HG03521 (cell line): ENCODE data around the gene CAMK2N2.
A peak's percentile ranks its signal among the peaks of the same experiment; 100 is the strongest.
"Not testable (repeated sequence)": the region's sequence is repeated elsewhere in the genome, so short reads cannot be mapped to it uniquely, and the experiment has no call there.

Experiments used
- ATAC-seq: cut with Tn5 transposase; IDR thresholded peaks from one replicate; pipeline ENCODE4 v1.9.1; 2021; ENCODE audit warnings: mild to moderate bottlenecking, moderate library complexity; ENCODE audit not compliant: unreplicated experiment

Gene CAMK2N2

GRCh38 chr3:184275961-184276910 is 14.9 kb upstream of the CAMK2N2 start, which contains the start of gene ECE2:
Gene ECE2 (plus strand): TSS chr3:184276022. CDS start chr3:184276154, 132 bp downstream.
- no peak for ATAC-seq

GRCh38 chr3:184275381-184275701 is 14.0 kb upstream of the CAMK2N2 start:
- no peak for ATAC-seq

- ATAC-seq, result no peak
Measured at GRCh38 chr3:184272269-184272668, 10.9 kb upstream of the CAMK2N2 start.

GRCh38 chr3:184267249-184267648 is 5.9 kb upstream of the CAMK2N2 start:
- not testable (repeated sequence) for ATAC-seq

- ATAC-seq, result no peak
Measured at GRCh38 chr3:184262764-184263179, 1.4 kb upstream of the CAMK2N2 start.

GRCh38 chr3:184261854-184262763 is 756 bp upstream of the CAMK2N2 start:
- ATAC-seq, result no peak

- no peak for ATAC-seq
Measured at GRCh38 chr3:184260724-184261269, 556 bp downstream of the CAMK2N2 start.

GRCh38 chr3:184259878-184260723 is 1.3 kb downstream of the CAMK2N2 start:
- ATAC-seq, result no peak

- no peak for ATAC-seq
Measured at GRCh38 chr3:184259396-184259877, 1.9 kb downstream of the CAMK2N2 start.

GRCh38 chr3:184258926-184259325 is 2.4 kb downstream of the CAMK2N2 start:
- ATAC-seq, result no peak

GRCh38 chr3:184257083-184257915 is 4.1 kb downstream of the CAMK2N2 start:
- no peak for ATAC-seq

- no peak for ATAC-seq
Measured at GRCh38 chr3:184255291-184256039, 5.9 kb downstream of the CAMK2N2 start.

- ATAC-seq, result peak; percentile 54
Measured at GRCh38 chr3:184250167-184250828, 11.1 kb downstream of the CAMK2N2 start.

GRCh38 chr3:184249412-184250166 is 11.8 kb downstream of the CAMK2N2 start, which contains the start of gene EEF1AKMT4:
Gene EEF1AKMT4 (plus strand): TSS chr3:184249672. CDS start chr3:184249695, 23 bp downstream.
- ATAC-seq, result peak; percentile 88

- ATAC-seq, result peak; percentile 49
Measured at GRCh38 chr3:184248454-184249411, 12.6 kb downstream of the CAMK2N2 start, which contains the start of gene ALG3. Gene ALG3 (minus strand): TSS chr3:184248962. CDS start chr3:184248940, 22 bp downstream.

- no peak for ATAC-seq
Measured at GRCh38 chr3:184242297-184242685, 19.1 kb downstream of the CAMK2N2 start.
